Measurements from ENCODE around the gene MTIF3.

Gene MTIF3

DNA sequence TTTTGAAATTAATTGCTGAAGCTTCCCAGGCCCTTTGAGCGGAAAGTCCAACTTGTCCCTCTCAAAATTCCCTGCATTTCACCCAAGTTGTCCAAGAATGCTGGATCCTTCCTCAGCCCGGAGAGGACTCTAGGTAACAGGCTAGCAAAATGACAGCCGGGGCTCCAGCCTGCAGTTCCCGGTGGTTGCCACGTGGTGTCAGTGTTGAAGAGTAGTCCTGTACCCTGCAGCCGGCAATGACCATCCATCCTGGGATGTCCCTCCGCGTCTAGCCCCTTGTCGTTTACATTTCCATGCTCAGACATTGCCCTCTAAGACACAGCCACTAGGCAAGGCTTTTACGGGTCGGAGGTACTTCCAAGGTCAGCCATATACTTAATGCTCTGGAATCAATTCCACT is 31.4 kb upstream of the MTIF3 start:
- Histone ChIP-seq H3K4me1 (ENCODE audit: control insufficient read depth, insufficient read depth, low read length) (peaks cover 6% of the 10 kb centered on the region; the same call in 1 of the 2 replicates), H3K36me3 (ENCODE audit: control insufficient read depth, insufficient read depth, low read length) (no peaks in the 10 kb centered on the region), H3K9ac (ENCODE audit: low read length) (no peak overlapping the region), H3K27ac (ENCODE audit: low read depth, low read length) (no peak overlapping the region), H3K27me3 (ENCODE audit: control insufficient read depth, insufficient read depth, low read length) (no peaks in the 10 kb centered on the region), H3K4me3 (ENCODE audit: low read depth, low read length) (no peak overlapping the region), H3K9me3 (ENCODE audit: control insufficient read depth, insufficient read depth, low read depth, low read length) (no peaks in the 10 kb centered on the region)

DNA sequence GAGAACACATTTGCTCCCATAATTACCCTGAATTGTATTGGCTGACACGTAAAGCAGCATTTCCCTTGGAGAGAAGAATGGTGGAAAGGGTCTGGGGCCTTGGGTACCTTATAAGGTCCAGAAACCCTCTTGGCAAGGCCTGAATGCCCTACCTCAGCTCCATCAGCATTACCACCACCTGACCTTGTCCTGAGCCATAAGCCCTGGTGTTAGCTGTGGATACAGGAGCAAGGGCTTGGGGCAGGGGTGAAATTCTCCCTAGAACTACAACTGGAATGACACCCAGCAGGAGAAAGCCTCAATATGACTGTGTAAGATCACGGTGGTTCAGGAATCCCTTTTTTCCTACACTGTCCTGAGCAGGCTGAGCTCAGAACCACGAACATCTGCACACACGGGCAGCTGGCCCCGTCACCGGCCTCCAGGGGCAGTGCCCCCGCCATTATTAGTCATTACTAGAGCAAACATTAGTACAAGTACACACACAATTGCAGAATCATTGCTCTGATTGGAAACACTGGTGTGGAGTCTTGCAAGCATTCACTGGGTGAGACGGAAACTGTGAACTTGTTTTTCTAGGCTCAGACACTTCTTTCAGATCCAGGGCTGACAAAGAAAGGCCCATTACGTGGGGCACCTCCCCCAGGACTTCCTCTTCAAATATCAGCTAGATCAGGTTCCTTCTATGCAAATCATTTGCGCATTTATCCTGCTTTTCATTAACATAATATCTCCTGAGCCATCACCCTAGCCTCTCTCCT is 26.8 kb upstream of the MTIF3 start:
- Histone ChIP-seq H3K27ac (ENCODE audit: low read depth, low read length) (no peak overlapping the region), H3K4me1 (ENCODE audit: control insufficient read depth, insufficient read depth, low read length) (peaks cover 6% of the 10 kb centered on the region; the same call in 1 of the 2 replicates), H3K4me3 (ENCODE audit: low read depth, low read length) (no peak overlapping the region), H3K27me3 (ENCODE audit: control insufficient read depth, insufficient read depth, low read length) (no peaks in the 10 kb centered on the region), H3K36me3 (ENCODE audit: control insufficient read depth, insufficient read depth, low read length) (no peaks in the 10 kb centered on the region), H3K9me3 (ENCODE audit: control insufficient read depth, insufficient read depth, low read depth, low read length) (no peaks in the 10 kb centered on the region), H3K9ac (ENCODE audit: low read length) (no peak overlapping the region)

DNA sequence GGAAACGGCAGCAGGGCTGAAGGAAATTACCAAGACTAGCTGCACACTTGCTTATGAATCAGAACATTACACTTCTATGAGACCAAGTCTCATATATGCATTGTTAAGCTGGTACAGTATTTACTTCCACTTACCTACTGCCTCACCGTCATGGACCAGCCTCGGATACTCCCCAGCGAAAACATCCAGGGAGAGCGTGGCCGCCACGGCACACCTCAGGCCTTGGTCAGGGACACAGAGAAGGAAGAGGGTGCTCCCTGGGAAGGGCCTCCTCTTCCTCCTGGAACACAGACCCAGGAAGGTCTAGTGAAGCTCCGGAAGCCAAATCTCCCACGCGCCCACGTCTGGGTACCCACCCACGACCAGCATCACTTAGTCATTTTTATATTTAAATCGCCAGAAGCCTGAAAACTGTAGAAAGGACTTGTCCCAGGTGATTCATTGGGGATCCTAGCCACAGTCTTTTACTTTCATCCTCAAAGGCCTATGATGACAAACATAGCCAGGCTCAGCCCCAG is 24.4 kb upstream of the MTIF3 start:
- Histone ChIP-seq H3K9me3 (ENCODE audit: control insufficient read depth, insufficient read depth, low read depth, low read length) (no peaks in the 10 kb centered on the region), H3K27ac (ENCODE audit: low read depth, low read length) (no peak overlapping the region), H3K4me1 (ENCODE audit: control insufficient read depth, insufficient read depth, low read length) (peaks cover 6% of the 10 kb centered on the region; the same call in 1 of the 2 replicates), H3K4me3 (ENCODE audit: low read depth, low read length) (no peak overlapping the region), H3K9ac (ENCODE audit: low read length) (no peak overlapping the region), H3K36me3 (ENCODE audit: control insufficient read depth, insufficient read depth, low read length) (no peaks in the 10 kb centered on the region), H3K27me3 (ENCODE audit: control insufficient read depth, insufficient read depth, low read length) (no peaks in the 10 kb centered on the region)

- H3K4me3 ChIP-seq (ENCODE audit: low read depth, low read length) = no peak overlapping the region
- no peaks in the 10 kb centered on the region for H3K27me3 ChIP-seq (ENCODE audit: control insufficient read depth, insufficient read depth, low read length)
- H3K9ac ChIP-seq (ENCODE audit: low read length) = no peak overlapping the region
- no peaks in the 10 kb centered on the region for H3K9me3 ChIP-seq (ENCODE audit: control insufficient read depth, insufficient read depth, low read depth, low read length)
- H3K4me1 ChIP-seq (ENCODE audit: control insufficient read depth, insufficient read depth, low read length) = peaks cover 6% of the 10 kb centered on the region; the same call in 1 of the 2 replicates
- no peak overlapping the region for H3K27ac ChIP-seq (ENCODE audit: low read depth, low read length)
- H3K36me3 ChIP-seq (ENCODE audit: control insufficient read depth, insufficient read depth, low read length) = no peaks in the 10 kb centered on the region
Observed at GRCh38 chr13:27472941-27473340, 22.6 kb upstream of the MTIF3 start.

GRCh38 chr13:27472441-27472840 is 22.1 kb upstream of the MTIF3 start:
- H3K4me3 ChIP-seq (ENCODE audit: low read depth, low read length) = no peak overlapping the region
- H3K9ac ChIP-seq (ENCODE audit: low read length) = no peak overlapping the region
- no peaks in the 10 kb centered on the region for H3K27me3 ChIP-seq (ENCODE audit: control insufficient read depth, insufficient read depth, low read length)
- no peaks in the 10 kb centered on the region for H3K9me3 ChIP-seq (ENCODE audit: control insufficient read depth, insufficient read depth, low read depth, low read length)
- no peaks in the 10 kb centered on the region for H3K36me3 ChIP-seq (ENCODE audit: control insufficient read depth, insufficient read depth, low read length)
- H3K27ac ChIP-seq (ENCODE audit: low read depth, low read length) = no peak overlapping the region
- peaks cover 6% of the 10 kb centered on the region; the same call in 1 of the 2 replicates for H3K4me1 ChIP-seq (ENCODE audit: control insufficient read depth, insufficient read depth, low read length)

DNA sequence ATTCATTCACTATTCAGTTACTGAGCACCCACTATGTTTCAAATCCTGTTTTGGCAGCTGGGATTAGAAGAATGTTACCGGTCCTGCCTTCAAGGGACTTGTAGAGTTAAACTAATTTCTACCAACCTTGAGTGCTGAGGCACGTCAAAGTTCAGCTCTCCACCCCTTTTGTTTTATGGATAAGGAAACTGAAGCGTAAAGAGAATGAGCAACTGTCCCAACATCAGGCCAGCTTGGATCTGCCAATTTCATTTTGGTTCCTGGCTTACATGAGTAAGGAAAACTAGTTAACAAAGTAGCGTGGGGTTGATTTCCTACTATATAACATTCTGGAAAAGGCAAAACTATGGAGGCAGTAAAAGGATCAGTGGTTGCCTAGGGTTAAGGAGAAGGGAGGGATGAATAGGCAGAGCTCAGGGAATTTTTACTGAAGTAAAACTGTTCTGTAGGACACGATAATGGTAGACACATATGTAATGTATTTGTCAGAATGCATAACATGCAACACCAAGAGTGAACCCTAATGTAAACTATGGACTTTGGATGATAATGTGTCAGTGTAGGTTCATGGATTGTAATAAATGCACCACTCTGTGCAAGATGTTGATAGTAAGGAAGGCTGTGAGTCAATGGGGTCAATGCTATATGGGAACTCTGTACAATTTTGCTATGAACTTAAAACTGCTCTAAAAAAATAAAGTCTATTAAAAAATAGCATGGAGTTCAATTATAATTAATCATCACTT is 19.9 kb upstream of the MTIF3 start:
- no peaks in the 10 kb centered on the region for H3K36me3 ChIP-seq (ENCODE audit: control insufficient read depth, insufficient read depth, low read length)

DNA sequence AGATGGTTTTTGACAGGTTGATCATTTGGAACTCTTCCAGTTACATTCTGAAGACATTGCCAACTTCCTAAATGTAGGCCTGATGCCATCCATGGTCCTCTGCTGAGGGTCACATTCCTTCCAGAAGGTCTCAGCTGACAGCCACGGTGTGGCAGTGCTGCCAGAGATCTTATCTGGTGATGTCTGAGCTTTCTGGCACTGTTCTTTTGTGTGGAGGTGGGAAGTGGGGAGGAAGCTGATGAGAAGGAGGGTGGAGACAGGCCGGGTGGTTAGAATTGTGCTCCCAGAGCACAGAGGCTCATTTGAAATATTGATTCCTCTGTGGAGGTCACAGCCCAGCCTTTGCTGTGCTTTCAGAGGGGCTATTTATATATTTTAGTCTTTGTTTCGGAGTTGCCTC is 16.1 kb upstream of the MTIF3 start:
- no peak overlapping the region for H3K4me3 ChIP-seq (ENCODE audit: low read depth, low read length)
- no peaks in the 10 kb centered on the region for H3K9me3 ChIP-seq (ENCODE audit: control insufficient read depth, insufficient read depth, low read depth, low read length)
- no peaks in the 10 kb centered on the region for H3K36me3 ChIP-seq (ENCODE audit: control insufficient read depth, insufficient read depth, low read length)
- H3K27ac ChIP-seq (ENCODE audit: low read depth, low read length) = no peak overlapping the region
- H3K27me3 ChIP-seq (ENCODE audit: control insufficient read depth, insufficient read depth, low read length) = no peaks in the 10 kb centered on the region
- no peaks in the 10 kb centered on the region for H3K4me1 ChIP-seq (ENCODE audit: control insufficient read depth, insufficient read depth, low read length)
- H3K9ac ChIP-seq (ENCODE audit: low read length) = no peak overlapping the region

More for the DNA sequence above, 19.9 kb upstream of the MTIF3 start:
- H3K27ac ChIP-seq (ENCODE audit: low read depth, low read length) = no peak overlapping the region
- no peaks in the 10 kb centered on the region for H3K27me3 ChIP-seq (ENCODE audit: control insufficient read depth, insufficient read depth, low read length)
- H3K4me3 ChIP-seq (ENCODE audit: low read depth, low read length) = no peak overlapping the region
- H3K4me1 ChIP-seq (ENCODE audit: control insufficient read depth, insufficient read depth, low read length) = no peaks in the 10 kb centered on the region
- H3K9me3 ChIP-seq (ENCODE audit: control insufficient read depth, insufficient read depth, low read depth, low read length) = no peaks in the 10 kb centered on the region
- no peak overlapping the region for H3K9ac ChIP-seq (ENCODE audit: low read length)

- Histone ChIP-seq H3K9ac (ENCODE audit: low read length) (no peak overlapping the region), H3K4me1 (ENCODE audit: control insufficient read depth, insufficient read depth, low read length) (no peaks in the 10 kb centered on the region), H3K27me3 (ENCODE audit: control insufficient read depth, insufficient read depth, low read length) (no peaks in the 10 kb centered on the region), H3K36me3 (ENCODE audit: control insufficient read depth, insufficient read depth, low read length) (no peaks in the 10 kb centered on the region), H3K9me3 (ENCODE audit: control insufficient read depth, insufficient read depth, low read depth, low read length) (no peaks in the 10 kb centered on the region), H3K27ac (ENCODE audit: low read depth, low read length) (no peak overlapping the region), H3K4me3 (ENCODE audit: low read depth, low read length) (no peak overlapping the region)
Observed at GRCh38 chr13:27465611-27466010, 15.2 kb upstream of the MTIF3 start.

GRCh38 chr13:27463500-27463899 is 13.1 kb upstream of the MTIF3 start:
- Histone ChIP-seq H3K9me3 (ENCODE audit: control insufficient read depth, insufficient read depth, low read depth, low read length) (no peaks in the 10 kb centered on the region), H3K4me1 (ENCODE audit: control insufficient read depth, insufficient read depth, low read length) (no peaks in the 10 kb centered on the region), H3K27me3 (ENCODE audit: control insufficient read depth, insufficient read depth, low read length) (no peaks in the 10 kb centered on the region; the same call in 1 of the 2 replicates), H3K36me3 (ENCODE audit: control insufficient read depth, insufficient read depth, low read length) (no peaks in the 10 kb centered on the region), H3K4me3 (ENCODE audit: low read depth, low read length) (no peak overlapping the region), H3K9ac (ENCODE audit: low read length) (no peak overlapping the region), H3K27ac (ENCODE audit: low read depth, low read length) (no peak overlapping the region)

- Histone ChIP-seq H3K9ac (ENCODE audit: low read length) (no peak overlapping the region), H3K4me1 (ENCODE audit: control insufficient read depth, insufficient read depth, low read length) (no peaks in the 10 kb centered on the region), H3K36me3 (ENCODE audit: control insufficient read depth, insufficient read depth, low read length) (no peaks in the 10 kb centered on the region), H3K27me3 (ENCODE audit: control insufficient read depth, insufficient read depth, low read length) (no peaks in the 10 kb centered on the region; the same call in 1 of the 2 replicates), H3K9me3 (ENCODE audit: control insufficient read depth, insufficient read depth, low read depth, low read length) (no peaks in the 10 kb centered on the region), H3K4me3 (ENCODE audit: low read depth, low read length) (no peak overlapping the region), H3K27ac (ENCODE audit: low read depth, low read length) (no peak overlapping the region)
Observed at GRCh38 chr13:27461940-27462584, 11.7 kb upstream of the MTIF3 start.
